Stimulated activated effector memory CD8-positive, alpha-beta T cell treated with anti-CD3 and anti-CD28 coated beads, Interleukin-12 subunit alpha, Interleukin-12 subunit beta, amount 100 ng/mL, for 72 hours (primary cell): Measurements from ENCODE around the gene DCXR.

Source experiments
- ATAC-seq: fragments of 150-1000 bp; cut with Tn5 transposase; 2 replicates; pipeline ENCODE4 v1.10.0; 2021
- DNase-seq, 2 donors: peaks; one replicate each; pipeline ENCODE4 v3.0.0; 2021 to 2022; ENCODE audit warnings: low spot score in 2 of 2
- H3K27ac Mint-ChIP-seq: one replicate; pipeline ENCODE4 v1.8.0; 2022; ENCODE audit warnings: mild to moderate bottlenecking, mixed read lengths
- H3K36me3 Mint-ChIP-seq: one replicate; pipeline ENCODE4 v1.8.0; 2022; ENCODE audit warnings: mild to moderate bottlenecking, mixed read lengths
- H3K4me1 Mint-ChIP-seq: one replicate; pipeline ENCODE4 v1.8.0; 2022; ENCODE audit warnings: mixed read lengths
- H3K4me3 Mint-ChIP-seq: one replicate; pipeline ENCODE4 v1.8.0; 2022; ENCODE audit warnings: mild to moderate bottlenecking, mixed read lengths
- H3K9me3 Mint-ChIP-seq: one replicate; pipeline ENCODE4 v1.8.0; 2022; ENCODE audit warnings: mixed read lengths

Gene DCXR

DNA sequence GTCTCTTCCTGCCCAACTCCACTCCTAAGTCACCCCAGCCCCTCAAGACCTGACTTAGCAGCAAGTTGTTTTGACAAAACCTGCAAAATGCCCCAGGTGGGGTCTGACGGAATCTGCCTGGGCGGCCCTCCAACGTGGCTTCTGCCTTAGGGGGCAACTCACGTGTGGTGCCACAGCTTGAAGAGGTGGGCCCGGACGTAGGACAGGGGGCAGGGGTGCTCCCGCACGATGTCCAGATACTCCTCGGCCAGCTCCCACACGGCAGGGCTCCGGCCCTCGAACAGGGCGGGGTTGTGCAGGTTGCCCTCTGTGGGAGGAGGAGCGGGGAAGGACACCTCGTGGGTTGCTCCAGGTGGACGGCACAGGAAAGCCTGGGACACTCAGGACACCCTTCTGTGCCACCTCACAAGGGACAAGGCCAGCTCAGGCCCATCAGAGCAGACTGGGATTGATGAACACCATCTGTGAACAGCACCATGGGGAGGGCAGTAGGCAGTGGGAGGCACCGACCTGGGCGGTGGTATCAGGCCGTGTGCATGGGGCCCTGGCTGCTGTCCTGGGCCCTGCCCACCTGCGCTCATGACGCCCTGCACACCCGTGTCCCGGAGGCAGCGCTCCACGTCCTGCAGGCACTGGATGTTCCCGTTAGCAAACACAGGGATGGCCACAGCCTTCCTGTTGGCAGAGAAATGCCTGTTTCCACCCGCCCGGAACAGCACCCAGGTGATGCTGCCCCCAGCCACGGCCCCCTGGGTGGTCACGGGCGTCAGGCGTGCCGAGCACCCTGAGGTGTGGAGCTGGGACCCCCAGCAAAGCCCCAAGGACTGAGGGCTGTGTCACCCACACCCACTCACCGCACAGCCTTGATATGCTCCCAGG lies 23.8 kb upstream of the DCXR start:
- H3K4me3 Mint-ChIP-seq, result no peak overlapping the region
- peaks cover 32% of the 10 kb centered on the region for H3K36me3 Mint-ChIP-seq
- ATAC-seq (no peak), DNase-seq (no peak)
- peaks cover 13% of the 10 kb centered on the region for H3K4me1 Mint-ChIP-seq
- H3K9me3 Mint-ChIP-seq, result no peaks in the 10 kb centered on the region
- H3K27ac Mint-ChIP-seq, result no peak overlapping the region

GRCh38 chr17:82060614-82061013 lies 23.1 kb upstream of the DCXR start:
- no peak for ATAC-seq
- H3K9me3 Mint-ChIP-seq, result no peaks in the 10 kb centered on the region
- no peak for DNase-seq
- H3K4me3 Mint-ChIP-seq, result no peak overlapping the region
- peaks cover 10% of the 10 kb centered on the region for H3K4me1 Mint-ChIP-seq
- no peak overlapping the region for H3K27ac Mint-ChIP-seq
- H3K36me3 Mint-ChIP-seq, result peaks cover 32% of the 10 kb centered on the region

DNA sequence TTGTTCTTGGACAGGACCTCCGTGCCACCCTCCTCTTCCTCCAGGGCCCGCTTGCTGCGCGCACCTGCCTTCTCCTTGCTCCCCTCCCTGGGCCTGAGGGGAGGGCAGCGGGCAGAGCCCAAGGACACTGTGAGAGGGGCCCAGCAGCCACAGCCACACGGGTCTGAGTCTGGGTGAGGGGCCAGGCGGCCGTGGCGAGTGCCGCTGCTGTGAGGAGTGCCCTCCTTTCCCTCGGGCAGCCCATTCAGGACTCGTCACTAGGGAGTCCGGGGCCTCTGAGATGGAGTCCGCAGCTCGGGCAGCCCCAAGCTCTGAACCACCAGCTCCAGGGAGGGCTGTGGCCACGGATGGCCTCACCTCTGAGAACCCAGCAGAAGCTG lies 22.5 kb upstream of the DCXR start:
- DNase-seq (no peak), ATAC-seq (no peak)
- Mint-ChIP-seq H3K4me1 (peaks cover 13% of the 10 kb centered on the region), H3K36me3 (peaks cover 35% of the 10 kb centered on the region), H3K9me3 (no peaks in the 10 kb centered on the region), H3K27ac (no peak overlapping the region), H3K4me3 (no peak overlapping the region)

DNA sequence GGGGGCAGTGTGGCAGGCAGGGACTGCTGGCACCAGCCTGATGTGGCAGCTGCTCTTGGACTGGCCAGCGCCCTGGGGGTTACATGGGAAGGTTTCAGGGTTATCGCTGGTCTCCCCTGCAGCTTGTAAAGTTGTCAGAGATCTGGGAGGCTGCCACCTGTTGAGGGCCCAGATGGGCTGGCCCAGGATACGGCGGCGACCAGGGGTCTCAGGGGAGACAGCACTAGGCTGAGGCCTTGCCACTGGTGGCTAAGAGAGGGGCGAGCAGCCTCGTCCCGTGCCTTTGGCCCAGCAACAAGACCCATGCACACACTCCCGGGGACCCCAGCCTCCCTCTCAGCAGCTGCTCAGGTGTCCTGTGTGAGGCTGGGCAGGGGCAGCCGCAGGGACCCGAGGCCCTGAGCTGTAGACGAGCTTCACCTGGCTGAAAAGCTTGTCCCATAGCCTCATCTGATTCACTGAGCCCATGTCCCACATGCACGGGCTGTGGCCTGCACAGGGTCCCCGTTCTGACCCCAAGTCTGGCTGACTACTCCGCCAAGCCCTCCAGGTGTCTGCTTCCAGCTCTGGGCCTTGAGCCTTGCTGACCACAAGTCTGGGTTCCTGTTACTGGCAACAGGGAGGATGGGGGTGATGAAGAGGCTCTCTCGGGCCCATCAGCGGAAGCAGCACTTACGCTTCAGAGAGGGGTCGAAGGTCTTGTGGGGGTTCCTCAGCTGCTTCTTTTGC lies 21.9 kb upstream of the DCXR start:
- ATAC-seq (no peak), DNase-seq (no peak)
- H3K4me3 Mint-ChIP-seq, result no peak overlapping the region
- no peaks in the 10 kb centered on the region for H3K9me3 Mint-ChIP-seq
- peaks cover 13% of the 10 kb centered on the region for H3K4me1 Mint-ChIP-seq
- H3K36me3 Mint-ChIP-seq, result peaks cover 38% of the 10 kb centered on the region
- peak overlapping the region; percentile 60 for H3K27ac Mint-ChIP-seq

- ATAC-seq (no peak), DNase-seq (no peak)
- Mint-ChIP-seq H3K4me1 (peaks cover 8% of the 10 kb centered on the region), H3K27ac (peak overlapping the region; percentile 60), H3K9me3 (no peaks in the 10 kb centered on the region), H3K4me3 (no peak overlapping the region), H3K36me3 (peaks cover 38% of the 10 kb centered on the region)
Observed at GRCh38 chr17:82058855-82059249, 21.4 kb upstream of the DCXR start.

- Mint-ChIP-seq H3K27ac (peak overlapping the region; percentile 80), H3K36me3 (peaks cover 38% of the 10 kb centered on the region), H3K4me1 (peaks cover 10% of the 10 kb centered on the region), H3K9me3 (no peaks in the 10 kb centered on the region), H3K4me3 (no peak overlapping the region)
- ATAC-seq (no peak), DNase-seq (no peak)
Observed at GRCh38 chr17:82058230-82058854, 20.8 kb upstream of the DCXR start.

GRCh38 chr17:82056729-82057621 lies 19.5 kb upstream of the DCXR start:
- DNase-seq (no peak), ATAC-seq (no peak)

DNA sequence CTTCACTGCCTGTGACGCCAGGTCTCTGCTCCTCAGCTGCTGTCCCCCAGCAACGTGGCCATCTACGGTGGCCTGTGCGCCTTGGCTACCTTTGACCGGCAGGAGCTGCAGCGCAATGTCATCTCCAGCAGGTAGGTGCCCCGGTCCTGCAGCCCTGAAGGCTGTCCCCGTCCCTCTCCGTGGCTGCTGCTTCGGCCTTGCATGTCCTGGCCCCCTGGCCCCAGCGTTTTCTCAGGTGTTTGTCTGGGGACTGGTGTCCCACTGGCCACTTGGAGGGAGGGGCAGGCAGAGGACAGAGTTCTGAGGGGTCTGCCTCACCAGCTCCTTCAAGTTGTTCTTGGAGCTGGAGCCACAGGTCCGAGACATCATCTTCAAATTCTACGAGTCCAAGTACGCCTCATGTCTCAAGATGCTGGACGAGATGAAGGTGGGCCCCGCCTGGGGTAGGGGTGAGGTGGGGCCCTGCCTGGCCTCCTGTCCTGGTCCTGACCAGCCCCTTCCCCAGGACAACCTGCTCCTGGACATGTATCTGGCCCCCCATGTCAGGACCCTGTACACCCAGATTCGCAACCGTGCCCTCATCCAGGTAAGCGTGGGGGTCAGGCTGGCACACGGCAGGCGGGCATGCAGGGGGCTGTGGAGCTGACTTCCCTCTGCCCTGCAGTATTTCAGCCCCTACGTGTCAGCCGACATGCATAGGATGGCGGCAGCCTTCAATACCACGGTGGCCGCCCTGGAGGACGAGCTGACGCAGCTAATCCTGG lies 18.6 kb upstream of the DCXR start:
- ATAC-seq, result no peak
- DNase-seq, result no peak
- peaks cover 31% of the 10 kb centered on the region for H3K36me3 Mint-ChIP-seq
- peaks cover 13% of the 10 kb centered on the region for H3K4me1 Mint-ChIP-seq
- H3K9me3 Mint-ChIP-seq, result no peaks in the 10 kb centered on the region
- H3K4me3 Mint-ChIP-seq, result no peak overlapping the region
- peak overlapping the region; percentile 5 for H3K27ac Mint-ChIP-seq

More at GRCh38 chr17:82056729-82057621, 19.5 kb upstream of the DCXR start:
- Mint-ChIP-seq H3K36me3 (peaks cover 34% of the 10 kb centered on the region), H3K4me3 (no peak overlapping the region), H3K9me3 (no peaks in the 10 kb centered on the region), H3K27ac (no peak overlapping the region), H3K4me1 (peaks cover 13% of the 10 kb centered on the region)

DNA sequence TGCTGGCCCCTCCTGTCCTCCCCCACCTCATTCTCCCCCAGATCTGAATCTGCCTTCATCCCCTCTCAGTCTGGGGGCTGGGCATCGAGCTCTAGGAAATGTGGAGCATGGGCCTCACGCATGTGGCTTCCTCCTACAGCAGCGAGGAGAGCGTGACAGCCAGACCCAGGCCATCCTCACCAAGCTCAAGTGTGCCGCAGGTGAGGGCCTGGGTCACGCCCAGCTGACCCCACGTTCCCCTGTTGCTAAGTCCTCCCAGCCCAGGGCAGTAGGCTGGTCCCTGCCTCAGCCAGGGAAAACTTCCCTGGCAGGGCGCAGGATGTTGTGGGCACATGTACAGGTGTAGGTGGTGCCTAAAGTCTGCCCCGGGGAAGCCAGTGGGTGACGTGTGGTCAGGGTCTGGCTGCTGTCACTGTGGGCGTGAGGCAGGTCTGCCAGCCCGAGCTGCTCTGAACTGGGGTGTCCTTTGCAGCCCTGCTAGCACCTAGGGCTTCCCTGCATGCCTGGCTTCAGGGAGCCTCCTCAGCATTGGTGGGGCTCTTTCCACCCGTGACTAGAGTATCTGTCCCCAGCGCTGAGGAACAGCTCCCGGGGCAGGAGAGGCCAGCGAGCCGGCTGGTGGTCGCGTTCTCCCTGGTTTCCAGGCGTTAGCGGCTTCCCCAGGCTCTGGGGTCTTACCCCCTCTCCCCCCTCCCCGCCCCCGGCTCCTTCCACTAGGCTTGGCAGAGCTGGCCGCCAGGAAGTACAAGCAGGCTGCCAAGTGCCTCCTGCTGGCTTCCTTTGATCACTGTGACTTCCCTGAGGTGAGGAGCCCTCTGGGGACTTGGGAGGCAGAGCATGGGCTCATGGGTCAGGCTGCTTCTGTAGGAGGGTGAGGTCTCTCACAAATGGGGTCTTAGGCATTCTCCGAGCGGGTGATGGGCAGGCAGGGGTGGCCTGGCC lies 17.8 kb upstream of the DCXR start:
- peaks cover 22% of the 10 kb centered on the region for H3K36me3 Mint-ChIP-seq
- no peaks in the 10 kb centered on the region for H3K9me3 Mint-ChIP-seq
- peaks cover 19% of the 10 kb centered on the region for H3K4me1 Mint-ChIP-seq
- no peak overlapping the region for H3K4me3 Mint-ChIP-seq
- no peak for DNase-seq
- no peak for ATAC-seq
- H3K27ac Mint-ChIP-seq, result peak overlapping the region; percentile 72

DNA sequence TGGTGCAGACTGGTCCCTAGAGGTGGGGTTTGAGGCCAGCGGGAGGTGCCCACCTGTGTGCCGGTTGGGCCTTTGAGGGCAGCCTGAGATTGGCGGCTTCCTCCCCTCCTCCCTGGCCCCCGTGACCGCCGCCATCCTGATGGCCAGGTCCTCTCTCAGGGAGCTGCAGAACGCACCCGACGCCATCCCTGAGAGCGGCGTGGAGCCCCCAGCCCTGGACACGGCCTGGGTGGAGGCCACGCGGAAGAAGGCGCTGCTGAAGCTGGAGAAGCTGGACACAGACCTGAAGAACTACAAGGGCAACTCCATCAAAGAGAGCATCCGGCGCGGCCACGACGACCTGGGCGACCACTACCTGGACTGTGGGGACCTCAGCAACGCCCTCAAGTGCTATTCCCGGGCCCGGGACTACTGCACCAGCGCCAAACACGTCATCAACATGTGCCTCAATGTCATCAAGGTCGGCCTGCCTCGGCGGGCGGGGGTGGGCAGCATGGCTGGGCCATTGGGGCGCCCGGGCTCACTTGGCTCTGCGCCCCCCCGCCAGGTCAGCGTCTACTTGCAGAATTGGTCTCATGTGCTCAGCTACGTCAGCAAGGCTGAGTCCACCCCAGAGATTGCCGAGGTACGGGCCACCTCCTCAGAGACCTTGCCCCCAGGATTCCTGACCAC lies 17.0 kb upstream of the DCXR start:
- ATAC-seq (no peak), DNase-seq (no peak)
- peak overlapping the region; percentile 72 for H3K27ac Mint-ChIP-seq
- peaks cover 22% of the 10 kb centered on the region for H3K4me1 Mint-ChIP-seq
- H3K36me3 Mint-ChIP-seq, result peaks cover 15% of the 10 kb centered on the region
- H3K9me3 Mint-ChIP-seq, result no peaks in the 10 kb centered on the region
- no peak overlapping the region for H3K4me3 Mint-ChIP-seq

DNA sequence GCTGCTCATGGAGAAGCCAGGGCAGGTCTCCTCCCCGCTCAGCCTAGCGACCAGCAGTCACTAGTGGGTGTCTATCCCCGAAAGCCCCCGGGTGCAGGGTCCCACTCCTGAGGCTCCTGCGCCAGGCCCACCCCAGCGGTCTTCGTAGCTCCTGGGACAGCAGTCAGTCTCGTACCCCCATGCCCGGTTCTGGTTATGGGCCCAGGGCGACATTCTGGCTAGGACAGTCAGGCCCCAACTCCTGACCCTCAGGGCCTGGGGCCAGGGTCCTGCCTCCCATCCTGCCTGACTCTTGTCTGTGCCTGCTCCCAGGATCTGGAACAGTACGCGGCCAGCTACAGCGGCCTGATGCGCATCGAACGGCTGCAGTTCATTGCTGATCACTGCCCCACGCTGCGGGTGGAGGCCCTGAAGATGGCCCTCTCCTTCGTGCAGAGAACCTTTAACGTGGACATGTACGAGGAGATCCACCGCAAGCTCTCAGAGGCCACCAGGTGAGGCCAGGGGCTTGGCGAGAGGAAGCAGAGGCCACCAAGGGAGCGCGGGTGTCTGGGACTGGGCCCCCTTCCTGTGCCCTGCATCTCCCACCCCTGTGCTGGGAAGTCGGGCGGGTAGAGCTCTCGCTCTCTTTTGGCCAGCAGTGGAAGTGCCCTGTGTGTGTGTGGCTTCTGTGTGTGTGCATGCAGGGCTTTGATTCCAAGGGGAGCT lies 16.2 kb upstream of the DCXR start:
- Mint-ChIP-seq H3K9me3 (no peaks in the 10 kb centered on the region), H3K4me1 (peaks cover 22% of the 10 kb centered on the region), H3K4me3 (peak overlapping the region; percentile 72), H3K27ac (peak overlapping the region; percentile 37), H3K36me3 (peaks cover 15% of the 10 kb centered on the region)
- DNase-seq (no peak), ATAC-seq (no peak)

DNA sequence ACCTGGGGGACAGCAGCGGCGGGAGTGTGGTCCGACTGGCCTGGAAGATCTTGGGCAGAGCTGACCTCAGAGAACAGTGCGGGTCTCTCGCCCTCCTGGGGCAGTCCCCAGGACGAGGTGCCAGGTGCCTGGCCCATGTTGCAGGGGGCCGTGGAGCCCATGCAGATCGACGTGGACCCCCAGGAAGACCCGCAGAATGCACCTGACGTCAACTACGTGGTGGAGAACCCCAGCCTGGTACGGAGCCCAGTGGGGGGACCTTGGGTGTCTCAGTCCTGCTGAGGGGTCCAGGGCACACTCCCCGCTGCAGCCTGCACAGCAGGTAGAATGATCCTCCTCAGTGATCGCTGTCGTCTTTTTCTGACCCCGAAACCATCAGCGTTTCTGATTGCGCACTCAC lies 15.6 kb upstream of the DCXR start:
- Mint-ChIP-seq H3K4me3 (peak overlapping the region; percentile 72), H3K4me1 (peaks cover 22% of the 10 kb centered on the region), H3K36me3 (peaks cover 14% of the 10 kb centered on the region), H3K9me3 (no peaks in the 10 kb centered on the region), H3K27ac (peak overlapping the region; percentile 37)
- DNase-seq, result no peak
- no peak for ATAC-seq
